OCI-LY3 (cell line): Measurements from ENCODE around the gene RAB34.

ENCODE experiments used
- EZH2phosphoT487 ChIP-seq: fragments of 200-600 bp; shearing (Covaris generic); IDR thresholded peaks from 2 replicates; pipeline ENCODE4 v1.6.1; 2018; ENCODE audit warnings: antibody characterized with exemption, mixed run types, low read depth
- TF ChIP-seq, protein P1 (sequence below): fragments of 200-600, 300-600 bp; sonication (generic); IDR thresholded peaks from 2 replicates; pipeline ENCODE4 v1.5.1; 2014; ENCODE audit warnings: antibody characterized with exemption, low read length, low read depth

- TF ChIP-seq, protein P1, sequence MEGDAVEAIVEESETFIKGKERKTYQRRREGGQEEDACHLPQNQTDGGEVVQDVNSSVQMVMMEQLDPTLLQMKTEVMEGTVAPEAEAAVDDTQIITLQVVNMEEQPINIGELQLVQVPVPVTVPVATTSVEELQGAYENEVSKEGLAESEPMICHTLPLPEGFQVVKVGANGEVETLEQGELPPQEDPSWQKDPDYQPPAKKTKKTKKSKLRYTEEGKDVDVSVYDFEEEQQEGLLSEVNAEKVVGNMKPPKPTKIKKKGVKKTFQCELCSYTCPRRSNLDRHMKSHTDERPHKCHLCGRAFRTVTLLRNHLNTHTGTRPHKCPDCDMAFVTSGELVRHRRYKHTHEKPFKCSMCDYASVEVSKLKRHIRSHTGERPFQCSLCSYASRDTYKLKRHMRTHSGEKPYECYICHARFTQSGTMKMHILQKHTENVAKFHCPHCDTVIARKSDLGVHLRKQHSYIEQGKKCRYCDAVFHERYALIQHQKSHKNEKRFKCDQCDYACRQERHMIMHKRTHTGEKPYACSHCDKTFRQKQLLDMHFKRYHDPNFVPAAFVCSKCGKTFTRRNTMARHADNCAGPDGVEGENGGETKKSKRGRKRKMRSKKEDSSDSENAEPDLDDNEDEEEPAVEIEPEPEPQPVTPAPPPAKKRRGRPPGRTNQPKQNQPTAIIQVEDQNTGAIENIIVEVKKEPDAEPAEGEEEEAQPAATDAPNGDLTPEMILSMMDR: no peak
- no peak for TF ChIP-seq EZH2phosphoT487
Measured at GRCh38 chr17:28689011-28689410, 28.7 kb downstream of the RAB34 start.
